Stomach (tissue), 9 donors: Measurements from ENCODE around the gene NSUN2. TPM values are rescaled to one million over a fixed set of nuclear protein-coding genes. Genes with fewer than 3 reads are reported as not detected.

Experiments used
- DNase-seq, 2 donors: peaks; one replicate each; pipeline versions ENCODE4 v3.0.0 to v3.0.0-alpha.2; 2013 to 2019
- H3K27ac ChIP-seq, 5 donors: fragments of 200-600 bp in 4 of 5; sonication (generic) in 4 of 5; one replicate each; pipeline ENCODE4 v1.5.1; 2013 to 2019; ENCODE audit warnings: mild to moderate bottlenecking in 1 of 5, moderate library complexity in 1 of 5
- H3K27me3 ChIP-seq, 3 donors: fragments of 200-600 bp; sonication (generic); one replicate each; pipeline ENCODE4 v1.5.1; 2017 to 2019; ENCODE audit warnings: mixed run types in 1 of 3
- H3K36me3 ChIP-seq, 4 donors: fragments of 200-600 bp; sonication (generic); 1 replicate in 3 of 4; 2 replicates in 1 of 4; pipeline ENCODE4 v1.5.1; 2016 to 2019
- H3K4me1 ChIP-seq, 4 donors: fragments of 200-600 bp; sonication (generic); one replicate each; pipeline ENCODE4 v1.5.1; 2016 to 2019
- H3K4me3 ChIP-seq, 4 donors: fragments of 200-600 bp; sonication (generic) in 3 of 4; one replicate each; pipeline ENCODE4 v1.5.1; 2016 to 2019; ENCODE audit warnings: mild to moderate bottlenecking in 1 of 4
- H3K9me3 ChIP-seq, 4 donors: fragments of 200-600 bp; sonication (generic); one replicate each; pipeline ENCODE4 v1.5.1; 2016 to 2019
- EP300 ChIP-seq: sonication (generic); formaldehyde crosslinking; IDR thresholded peaks from one replicate; pipeline ENCODE4 v1.6.1; 2017; ENCODE audit warnings: antibody characterized with exemption
- POLR2A ChIP-seq, 4 donors: fragments of 450-650 bp; IDR thresholded peaks; one replicate each; pipeline ENCODE4 v1.6.1; 2016; ENCODE audit warnings: antibody characterized with exemption in 4 of 4, control low read depth in 2 of 4, mild to moderate bottlenecking in 1 of 4, moderate library complexity in 1 of 4
- POLR2AphosphoS5 ChIP-seq, 3 donors: sonication (generic); formaldehyde crosslinking; IDR thresholded peaks; one replicate each; pipeline ENCODE4 v1.6.1; 2016; ENCODE audit warnings: antibody characterized with exemption in 3 of 3
- WGBS, 5 donors: extraction: QIAGEN DNeasy Blood & Tissue Kit in 3 of 5; methylation state at CpG; one replicate each; pipeline versions ENCODE4 v1.1.5 to v1.1.7; 2013 to 2018; 5-methylcytosine and 5-hydroxymethylcytosine counted together
- intact Hi-C: fragments of 100-400 bp; cut with DNase I; formaldehyde crosslinking; loops from one replicate; pipeline ENCODE4 v1.15.1; 2023; ENCODE audit warnings: low total_unique reads
- polyA plus RNA-seq, 3 donors: library from polyadenylated mRNA; stranded (reverse); fragments of 200-250 nt; gene quantifications; one replicate each; pipeline ENCODE4 v1.2.3, GENCODE V29; 2013
- total RNA-seq, 5 donors: library from RNA; depleted of rRNA; stranded (reverse); fragments of >200 nt; gene quantifications; one replicate each; pipeline versions ENCODE4 v1.1.0 to v1.2.3, GENCODE V29; 2014 to 2016
- TF ChIP-seq, protein P1 (sequence below), 7 experiments: fragments of 450-650 bp in 4 of 7; fragments of 200-600 bp in 3 of 7; sonication (generic) in 3 of 7; IDR thresholded peaks; one replicate each; pipeline ENCODE4 v1.5.1; 2016 to 2019; ENCODE audit warnings: antibody characterized with exemption in 7 of 7, control low read depth in 2 of 7, mild to moderate bottlenecking in 1 of 7
- donor health status: healthy with polysubstance abuse.
- donor health status: Bipolar disorder and iron deficiency.
- donor health status: healthy.

The NSUN2 gene
- total and polyA plus RNA-seq, 8 donors: 23.1 to 249 (median 40.3) TPM

DNA sequence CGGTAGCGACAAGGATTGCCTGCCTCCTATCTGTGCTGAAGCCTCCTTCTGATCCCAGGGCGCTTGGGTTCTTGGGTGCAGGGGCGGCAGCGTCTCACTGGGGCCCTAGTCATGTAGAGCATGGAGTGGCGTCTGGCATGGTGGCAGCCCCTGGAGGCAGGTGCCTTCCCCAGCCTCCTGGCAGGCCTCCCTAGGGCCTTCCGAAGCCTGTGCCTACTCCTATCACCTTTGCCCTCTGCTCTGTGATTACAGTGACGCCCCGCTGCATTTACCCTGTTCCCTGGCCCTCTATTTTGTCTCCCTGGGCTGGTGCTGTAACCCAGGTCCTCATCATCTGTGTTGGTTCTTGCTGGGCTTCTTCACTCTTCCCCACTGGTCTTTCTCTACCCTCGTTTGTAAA lies 4.2 kb upstream of the NSUN2 start:
- no peaks in the 10 kb centered on the region for H3K36me3 ChIP-seq
- intact Hi-C loops: loop anchor here (10.0 kb wide), 1 partner anchor 108 kb away; no protein-coding TSS in a partner anchor
- H3K4me3 ChIP-seq: no peak overlapping the region
- peak overlapping the region in 2 of 5 donors; percentile 15 to 42 for H3K27ac ChIP-seq
- no peak for DNase-seq
- H3K9me3 ChIP-seq: no peaks in the 10 kb centered on the region
- WGBS, 5 donors: 82 to 93% (median 89%) methylated on average over 5 to 10 of the region's 10 CpGs
- no peaks in the 10 kb centered on the region for H3K27me3 ChIP-seq
- H3K4me1 ChIP-seq: peaks cover 16 to 41% (median 35%) of the 10 kb centered on the region in 4 donors
- TF ChIP-seq, protein P1, sequence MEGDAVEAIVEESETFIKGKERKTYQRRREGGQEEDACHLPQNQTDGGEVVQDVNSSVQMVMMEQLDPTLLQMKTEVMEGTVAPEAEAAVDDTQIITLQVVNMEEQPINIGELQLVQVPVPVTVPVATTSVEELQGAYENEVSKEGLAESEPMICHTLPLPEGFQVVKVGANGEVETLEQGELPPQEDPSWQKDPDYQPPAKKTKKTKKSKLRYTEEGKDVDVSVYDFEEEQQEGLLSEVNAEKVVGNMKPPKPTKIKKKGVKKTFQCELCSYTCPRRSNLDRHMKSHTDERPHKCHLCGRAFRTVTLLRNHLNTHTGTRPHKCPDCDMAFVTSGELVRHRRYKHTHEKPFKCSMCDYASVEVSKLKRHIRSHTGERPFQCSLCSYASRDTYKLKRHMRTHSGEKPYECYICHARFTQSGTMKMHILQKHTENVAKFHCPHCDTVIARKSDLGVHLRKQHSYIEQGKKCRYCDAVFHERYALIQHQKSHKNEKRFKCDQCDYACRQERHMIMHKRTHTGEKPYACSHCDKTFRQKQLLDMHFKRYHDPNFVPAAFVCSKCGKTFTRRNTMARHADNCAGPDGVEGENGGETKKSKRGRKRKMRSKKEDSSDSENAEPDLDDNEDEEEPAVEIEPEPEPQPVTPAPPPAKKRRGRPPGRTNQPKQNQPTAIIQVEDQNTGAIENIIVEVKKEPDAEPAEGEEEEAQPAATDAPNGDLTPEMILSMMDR (IDR thresholded peaks at IDR 0.05): no peak
- no peak for TF ChIP-seq POLR2A (IDR thresholded peaks at IDR 0.05)
- no peak for TF ChIP-seq EP300
- TF ChIP-seq POLR2AphosphoS5 (IDR thresholded peaks at IDR 0.05): no peak

DNA sequence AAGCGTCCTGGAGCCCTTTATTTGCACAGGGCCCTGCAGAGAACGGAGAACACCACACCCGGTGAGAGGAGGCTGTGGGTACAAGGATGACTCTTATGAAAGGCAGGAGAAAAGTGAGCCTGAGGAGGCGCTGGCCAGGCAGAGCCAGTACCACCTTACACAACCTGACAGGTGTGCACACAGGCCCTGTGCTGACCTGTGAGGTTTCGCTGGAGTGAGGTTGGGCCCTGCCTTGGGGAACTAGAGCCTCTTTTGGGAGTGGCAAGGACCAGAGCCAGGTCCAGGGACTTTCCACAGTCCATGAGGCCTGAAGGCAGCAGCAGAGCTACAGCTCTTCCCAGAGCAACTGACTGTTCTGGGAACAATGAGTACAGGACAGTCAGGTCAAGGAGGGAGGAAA lies 3.4 kb upstream of the NSUN2 start:
- TF ChIP-seq POLR2AphosphoS5 (IDR thresholded peaks at IDR 0.05): no peak
- TF ChIP-seq POLR2A (IDR thresholded peaks at IDR 0.05): no peak
- TF ChIP-seq EP300: no peak
- Histone ChIP-seq H3K4me1 (peaks cover 23 to 48% (median 42%) of the 10 kb centered on the region in 4 donors), H3K4me3 (no peak overlapping the region), H3K27ac (peak overlapping the region in 4 of 5 donors; percentile 2 to 42 (median 19)), H3K36me3 (peaks cover 0 to 3% (median 2%) of the 10 kb centered on the region in 4 donors), H3K27me3 (no peaks in the 10 kb centered on the region), H3K9me3 (no peaks in the 10 kb centered on the region)
- DNase-seq: peak; percentile 16 to 73
- intact Hi-C loops: loop anchor here (10.0 kb wide), 1 partner anchor 109 kb away; no protein-coding TSS in a partner anchor
- WGBS, 5 donors: 21 to 43% (median 30%) methylated on average over 5 of the region's 5 CpGs

DNA sequence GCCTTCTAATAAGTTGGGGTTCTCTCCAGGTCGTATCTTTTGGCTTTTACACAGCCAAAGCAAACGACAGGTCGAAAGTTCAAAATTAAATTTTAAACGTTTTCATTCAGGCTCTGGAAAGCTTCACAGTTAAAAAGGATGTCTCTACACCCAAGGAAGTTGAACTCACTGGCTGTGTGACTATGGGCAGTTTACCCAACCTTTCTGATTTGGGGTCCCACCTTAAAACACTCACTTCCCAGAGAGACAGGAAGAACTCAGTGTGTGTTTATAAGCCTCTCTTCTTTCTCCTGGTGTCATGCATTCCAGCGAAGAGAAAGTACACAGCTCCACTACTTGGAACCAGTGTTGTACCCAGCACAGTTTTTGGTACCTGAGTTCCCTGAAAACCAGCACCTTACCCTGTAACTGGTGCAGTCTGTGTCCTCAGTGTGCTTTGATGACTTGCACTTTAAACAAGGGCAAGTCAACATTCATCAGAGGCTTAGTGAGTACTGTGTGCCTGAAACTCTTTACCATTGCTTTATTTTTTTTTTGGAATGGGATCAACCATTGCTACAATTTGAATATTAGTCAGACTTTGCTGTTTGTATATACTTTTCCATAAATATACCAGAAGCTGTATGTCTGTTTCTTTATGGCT lies 2.1 kb upstream of the NSUN2 start:
- no peak for DNase-seq
- Histone ChIP-seq H3K4me1 (peaks cover 26 to 61% (median 51%) of the 10 kb centered on the region in 4 donors), H3K4me3 (peak overlapping the region in 1 of 4 donors; percentile 98), H3K36me3 (peaks cover 5 to 16% (median 16%) of the 10 kb centered on the region in 4 donors), H3K9me3 (no peaks in the 10 kb centered on the region), H3K27ac (no peak overlapping the region), H3K27me3 (no peaks in the 10 kb centered on the region)
- intact Hi-C loops: loop anchor here (5.0 to 10.0 kb wide), 2 partner anchors 82 to 110 kb away; no protein-coding TSS in a partner anchor
- TF ChIP-seq POLR2A (IDR thresholded peaks at IDR 0.05): no peak
- TF ChIP-seq EP300: no peak
- TF ChIP-seq POLR2AphosphoS5 (IDR thresholded peaks at IDR 0.05): no peak
- TF ChIP-seq, protein P1 (IDR thresholded peaks at IDR 0.05): no peak
- 59 to 71% (median 63%) methylated on average over 5 of the region's 5 CpGs for WGBS, 5 donors

DNA sequence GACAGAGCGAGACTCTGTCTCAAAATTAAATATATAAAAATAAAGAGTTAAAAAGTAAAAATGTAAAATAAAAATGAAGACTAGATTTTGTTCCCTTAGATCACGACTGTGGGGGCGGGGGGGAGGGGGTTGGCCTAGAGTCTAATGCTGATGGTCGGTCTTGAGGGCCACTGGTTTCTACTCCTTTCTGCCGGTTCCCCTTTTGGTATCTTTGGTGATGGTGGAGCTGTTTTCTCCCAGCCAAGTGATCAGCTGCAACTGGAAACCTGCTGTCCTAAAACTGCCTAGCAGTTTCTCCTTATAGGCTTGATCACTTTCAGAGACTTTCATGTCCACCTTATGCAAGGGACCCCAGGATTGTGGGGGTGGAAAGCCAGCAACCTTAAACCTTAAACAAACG lies 1.5 kb upstream of the NSUN2 start:
- intact Hi-C loops: loop anchor here (5.0 to 10.0 kb wide), 2 partner anchors 83 to 110 kb away; no protein-coding TSS in a partner anchor

More for the DNA sequence above, 1.5 kb upstream of the NSUN2 start:
- Histone ChIP-seq H3K4me3 (peak overlapping the region; percentile 80 to 98 (median 92)), H3K9me3 (no peaks in the 10 kb centered on the region), H3K4me1 (peaks cover 26 to 61% (median 51%) of the 10 kb centered on the region in 4 donors), H3K27ac (peak overlapping the region in 1 of 5 donors; percentile 92), H3K36me3 (peaks cover 8 to 22% (median 22%) of the 10 kb centered on the region in 4 donors), H3K27me3 (no peaks in the 10 kb centered on the region)
- WGBS, 5 donors: 13 to 20% (median 19%) methylated on average over 6 of the region's 6 CpGs
- TF ChIP-seq POLR2AphosphoS5 (IDR thresholded peaks at IDR 0.05) (no peak), EP300 (no peak), POLR2A (IDR thresholded peaks at IDR 0.05) (no peak)
- TF ChIP-seq, protein P1 (IDR thresholded peaks at IDR 0.05): no peak
- peak in 1 of 2 donors; percentile 9 for DNase-seq
